ENCODE results near the gene MOB3C. TPM values are rescaled to one million over a fixed set of nuclear protein-coding genes. Genes with fewer than 3 reads are reported as not detected.

The MOB3C gene
- polyA plus RNA-seq, 3 donors, result 5.3 to 18.1 (median 6.1) TPM

- Mint-ChIP-seq H3K27me3 (ENCODE audit: low read depth in 3 of 3) (peaks cover 0 to 3% (median 3%) of the 10 kb centered on the region in 3 donors), H3K27ac (peak overlapping the region in 2 of 7 donors; percentile 2 to 77), H3K36me3 (peaks cover 64 to 65% of the 10 kb centered on the region in 2 donors), H3K9me3 (peaks cover 0 to 5% (median 2%) of the 10 kb centered on the region in 7 donors), H3K4me3 (no peak overlapping the region), H3K4me1 (peaks cover 57% of the 10 kb centered on the region)
- peaks cover 20% of the 10 kb centered on the region for H4K20me1 ChIP-seq (ENCODE audit: insufficient read depth, low read length)
- H3K36me3 ChIP-seq (replicated peaks in 1 of 2; ENCODE audit: control insufficient read depth in 1 of 2, insufficient read depth in 2 of 2, low read length in 2 of 2), result peaks cover 44 to 66% of the 10 kb centered on the region in 2 donors
- WGBS (ENCODE audit: insufficient coverage), result 100% methylated on average over 3 of the region's 3 CpGs
- H3K79me2 ChIP-seq (ENCODE audit: insufficient read depth, low read length), result peaks cover 47% of the 10 kb centered on the region
- peaks cover 42 to 47% of the 10 kb centered on the region in 2 donors for H3K4me1 ChIP-seq (ENCODE audit: control insufficient read depth in 1 of 2, insufficient read depth in 2 of 2, low read length in 2 of 2)
- intact Hi-C loops (cut with micrococcal nuclease), result no loop called here
- no peak overlapping the region for H3K27ac ChIP-seq (ENCODE audit: low read depth in 1 of 2, low read length in 2 of 2)
- H2AFZ ChIP-seq (ENCODE audit: insufficient read depth, low read depth, low read length, poor library complexity, severe bottlenecking), result no peak overlapping the region
- TF ChIP-seq CTCF (IDR thresholded peaks at IDR 0.05), result no peak
- no peak overlapping the region for H3K4me3 ChIP-seq (replicated peaks in 1 of 3; ENCODE audit: low read depth in 2 of 3, low read length in 3 of 3)
- no peaks in the 10 kb centered on the region for H3K27me3 ChIP-seq (ENCODE audit: control insufficient read depth in 2 of 2, insufficient read depth in 2 of 2, low read length in 2 of 2)
- H3K4me2 ChIP-seq (replicated peaks; ENCODE audit: extremely low read depth, low read length, poor library complexity, severe bottlenecking), result no peak overlapping the region
- DNase-seq, result no peak
- H3K9ac ChIP-seq (ENCODE audit: insufficient read depth, low read length, poor library complexity, severe bottlenecking), result no peak overlapping the region
- no peaks in the 10 kb centered on the region for H3K9me3 ChIP-seq (replicated peaks in 1 of 2; ENCODE audit: control insufficient read depth in 1 of 2, insufficient read depth in 1 of 2, low read length in 2 of 2)
Measured at GRCh38 chr1:46589529-46589928, 27.1 kb downstream of the MOB3C start.

GRCh38 chr1:46587069-46587468, 29.5 kb downstream of the MOB3C start:
- intact Hi-C loops (cut with micrococcal nuclease), result no loop called here
- WGBS (ENCODE audit: insufficient coverage), result 0% methylated on average over 3 of the region's 7 CpGs
- H2AFZ ChIP-seq (ENCODE audit: insufficient read depth, low read depth, low read length, poor library complexity, severe bottlenecking), result no peak overlapping the region
- no peak overlapping the region for H3K9ac ChIP-seq (ENCODE audit: insufficient read depth, low read length, poor library complexity, severe bottlenecking)
- no peak for TF ChIP-seq CTCF (IDR thresholded peaks at IDR 0.05)
- peaks cover 44 to 48% of the 10 kb centered on the region in 2 donors for H3K4me1 ChIP-seq (ENCODE audit: control insufficient read depth in 1 of 2, insufficient read depth in 2 of 2, low read length in 2 of 2)
- peaks cover 60 to 64% of the 10 kb centered on the region in 2 donors for H3K36me3 Mint-ChIP-seq
- peak overlapping the region; percentile 45 for H3K4me2 ChIP-seq (replicated peaks; ENCODE audit: extremely low read depth, low read length, poor library complexity, severe bottlenecking)
- H3K9me3 Mint-ChIP-seq, result peaks cover 0 to 5% (median 2%) of the 10 kb centered on the region in 7 donors
- H3K4me1 Mint-ChIP-seq, result peaks cover 58% of the 10 kb centered on the region
- peak; percentile 35 to 64 (median 61) for DNase-seq
- H3K27me3 ChIP-seq (ENCODE audit: control insufficient read depth in 2 of 2, insufficient read depth in 2 of 2, low read length in 2 of 2), result no peaks in the 10 kb centered on the region
- peaks cover 0 to 3% (median 3%) of the 10 kb centered on the region in 3 donors for H3K27me3 Mint-ChIP-seq (ENCODE audit: low read depth in 3 of 3)
- H3K9me3 ChIP-seq (replicated peaks in 1 of 2; ENCODE audit: control insufficient read depth in 1 of 2, insufficient read depth in 1 of 2, low read length in 2 of 2), result no peaks in the 10 kb centered on the region
- peak overlapping the region; percentile 37 to 61 for H3K27ac ChIP-seq (ENCODE audit: low read depth in 1 of 2, low read length in 2 of 2)
- H3K79me2 ChIP-seq (ENCODE audit: insufficient read depth, low read length), result peaks cover 50% of the 10 kb centered on the region
- H3K36me3 ChIP-seq (replicated peaks in 1 of 2; ENCODE audit: control insufficient read depth in 1 of 2, insufficient read depth in 2 of 2, low read length in 2 of 2), result peaks cover 43 to 62% of the 10 kb centered on the region in 2 donors
- peak overlapping the region; percentile 52 to 64 for H3K4me3 Mint-ChIP-seq
- H3K4me3 ChIP-seq (replicated peaks in 1 of 3; ENCODE audit: low read depth in 2 of 3, low read length in 3 of 3), result peak overlapping the region in 1 of 3 experiments; percentile 19
- H3K27ac Mint-ChIP-seq, result peak overlapping the region; percentile 65 to 95 (median 91)
- H4K20me1 ChIP-seq (ENCODE audit: insufficient read depth, low read length), result peaks cover 25% of the 10 kb centered on the region
